Iris pigment epithelial cell (primary cell): ENCODE data around the gene FAM131A.
A peak's percentile ranks its signal among the peaks of the same experiment; 100 is the strongest.
"Not testable (repeated sequence)": the region's sequence is repeated elsewhere in the genome, so short reads cannot be mapped to it uniquely, and the experiment has no call there.

ENCODE experiments used
- DNase-seq: peaks from one replicate; pipeline ENCODE4 v3.0.0-alpha.2; 2011; ENCODE audit warnings: low read depth

The FAM131A gene

GRCh38 chr3:184317201-184317600 is 20.2 kb upstream of the FAM131A start:
- no peak for DNase-seq

DNA sequence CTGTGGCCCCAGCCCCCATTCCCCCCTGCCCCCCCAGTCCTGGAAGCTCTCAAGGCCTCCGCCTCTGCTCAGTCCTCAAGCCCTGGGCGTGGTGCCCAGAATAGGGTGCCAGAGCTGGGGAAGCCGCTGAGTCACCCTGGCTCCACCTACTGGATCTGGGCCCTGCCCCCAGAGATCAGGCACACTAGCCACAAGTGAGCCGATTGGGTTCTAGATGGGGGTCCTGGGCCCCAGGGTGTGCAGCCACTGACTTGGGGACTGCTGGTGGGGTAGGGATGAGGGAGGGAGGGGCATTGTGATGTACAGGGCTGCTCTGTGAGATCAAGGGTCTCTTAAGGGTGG is 17.3 kb upstream of the FAM131A start:
- peak; percentile 98 for DNase-seq

- no peak for DNase-seq
Measured at GRCh38 chr3:184321666-184322065, 15.7 kb upstream of the FAM131A start.

GRCh38 chr3:184322731-184323487 is 14.5 kb upstream of the FAM131A start:
- DNase-seq = no peak

- DNase-seq = no peak
Measured at GRCh38 chr3:184323696-184324095, 13.7 kb upstream of the FAM131A start.

DNA sequence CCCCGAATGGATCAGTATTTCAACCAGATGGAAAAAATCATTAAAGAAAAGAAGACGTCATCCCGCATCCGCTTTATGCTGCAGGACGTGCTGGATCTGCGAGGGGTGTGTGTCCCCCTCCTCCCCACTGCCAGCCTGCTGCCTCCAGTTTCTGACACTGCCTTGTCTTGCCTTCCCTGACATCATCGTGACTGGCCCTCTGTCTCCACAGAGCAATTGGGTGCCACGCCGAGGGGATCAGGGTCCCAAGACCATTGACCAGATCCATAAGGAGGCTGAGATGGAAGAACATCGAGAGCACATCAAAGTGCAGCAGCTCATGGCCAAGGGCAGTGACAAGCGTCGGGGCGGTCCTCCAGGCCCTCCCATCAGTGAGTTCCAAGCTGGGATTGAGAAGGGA is 12.1 kb upstream of the FAM131A start:
- DNase-seq = no peak

- DNase-seq = no peak
Measured at GRCh38 chr3:184325715-184326369, 11.6 kb upstream of the FAM131A start.

DNA sequence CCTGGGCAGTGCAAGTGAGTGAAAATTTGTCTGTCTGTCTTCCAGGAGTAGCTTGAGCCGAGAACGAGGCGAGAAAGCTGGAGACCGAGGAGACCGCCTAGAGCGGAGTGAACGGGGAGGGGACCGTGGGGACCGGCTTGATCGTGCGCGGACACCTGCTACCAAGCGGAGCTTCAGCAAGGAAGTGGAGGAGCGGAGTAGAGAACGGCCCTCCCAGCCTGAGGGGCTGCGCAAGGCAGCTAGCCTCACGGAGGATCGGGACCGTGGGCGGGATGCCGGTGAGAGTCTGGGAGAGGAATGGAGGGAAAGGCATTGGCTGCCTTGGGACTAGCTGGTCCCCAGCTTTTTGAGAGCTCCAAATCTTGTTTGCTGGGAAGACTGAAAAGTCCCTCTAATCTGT is 10.2 kb upstream of the FAM131A start:
- DNase-seq = no peak

DNA sequence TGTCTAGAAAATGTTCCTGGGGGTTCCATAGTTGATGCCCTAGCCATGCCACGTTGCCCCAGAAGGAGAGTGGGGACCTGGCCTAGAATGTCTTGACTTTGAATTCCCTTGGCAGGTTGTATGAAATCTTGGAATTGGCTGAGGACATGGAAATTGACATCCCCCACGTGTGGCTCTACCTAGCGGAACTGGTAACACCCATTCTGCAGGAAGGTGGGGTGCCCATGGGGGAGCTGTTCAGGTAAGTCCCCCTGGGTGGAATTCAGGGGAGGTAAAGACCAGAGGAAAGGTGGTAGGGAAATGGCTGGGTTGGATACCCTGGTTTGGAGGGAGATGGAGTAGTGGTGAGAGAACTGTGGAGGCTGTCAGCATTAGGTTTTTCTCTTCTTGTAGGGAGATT is 8.9 kb upstream of the FAM131A start:
- no peak for DNase-seq

DNA sequence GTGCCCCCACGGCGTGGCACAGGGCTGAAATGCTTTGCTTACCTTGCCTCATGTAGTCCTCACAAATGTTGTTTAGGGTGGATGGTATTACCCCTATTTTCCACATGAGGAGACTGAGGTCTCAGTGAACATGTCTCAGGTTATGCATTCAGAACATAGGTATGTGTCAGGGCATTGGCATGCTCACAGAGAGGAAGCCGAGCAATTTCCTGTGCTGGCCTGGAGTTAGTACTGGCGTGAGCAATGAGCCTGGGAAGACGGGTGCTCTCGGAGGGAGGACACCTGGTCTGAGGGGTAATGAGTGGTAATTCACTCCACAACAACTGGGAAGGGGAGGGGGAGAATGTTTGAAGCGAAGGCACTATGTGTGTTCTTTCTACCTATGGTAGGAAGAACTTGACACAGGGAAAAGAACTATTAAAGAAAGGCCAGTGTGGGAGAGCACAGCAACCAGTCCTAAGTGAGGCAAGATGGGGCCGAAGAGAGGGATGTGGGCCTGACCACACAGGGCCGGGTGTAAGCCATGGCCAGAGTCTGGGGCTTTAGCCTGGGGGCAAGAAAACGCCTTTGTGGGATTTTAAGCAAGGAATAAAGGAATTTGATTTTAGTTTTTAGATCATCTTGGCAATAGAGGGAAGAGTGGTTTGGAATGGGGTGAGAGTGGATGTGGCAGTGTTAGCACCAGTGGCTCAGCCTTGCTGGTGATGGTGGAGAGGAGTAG is 4.9 kb upstream of the FAM131A start:
- peak; percentile 98 for DNase-seq

GRCh38 chr3:184333190-184333589 is 4.2 kb upstream of the FAM131A start:
- no peak for DNase-seq

GRCh38 chr3:184333700-184334099 is 3.7 kb upstream of the FAM131A start:
- no peak for DNase-seq

- peak; percentile 73 for DNase-seq
Measured at GRCh38 chr3:184334470-184335158, 2.8 kb upstream of the FAM131A start.

- DNase-seq = no peak
Measured at GRCh38 chr3:184335291-184335660, 2.1 kb upstream of the FAM131A start.

DNA sequence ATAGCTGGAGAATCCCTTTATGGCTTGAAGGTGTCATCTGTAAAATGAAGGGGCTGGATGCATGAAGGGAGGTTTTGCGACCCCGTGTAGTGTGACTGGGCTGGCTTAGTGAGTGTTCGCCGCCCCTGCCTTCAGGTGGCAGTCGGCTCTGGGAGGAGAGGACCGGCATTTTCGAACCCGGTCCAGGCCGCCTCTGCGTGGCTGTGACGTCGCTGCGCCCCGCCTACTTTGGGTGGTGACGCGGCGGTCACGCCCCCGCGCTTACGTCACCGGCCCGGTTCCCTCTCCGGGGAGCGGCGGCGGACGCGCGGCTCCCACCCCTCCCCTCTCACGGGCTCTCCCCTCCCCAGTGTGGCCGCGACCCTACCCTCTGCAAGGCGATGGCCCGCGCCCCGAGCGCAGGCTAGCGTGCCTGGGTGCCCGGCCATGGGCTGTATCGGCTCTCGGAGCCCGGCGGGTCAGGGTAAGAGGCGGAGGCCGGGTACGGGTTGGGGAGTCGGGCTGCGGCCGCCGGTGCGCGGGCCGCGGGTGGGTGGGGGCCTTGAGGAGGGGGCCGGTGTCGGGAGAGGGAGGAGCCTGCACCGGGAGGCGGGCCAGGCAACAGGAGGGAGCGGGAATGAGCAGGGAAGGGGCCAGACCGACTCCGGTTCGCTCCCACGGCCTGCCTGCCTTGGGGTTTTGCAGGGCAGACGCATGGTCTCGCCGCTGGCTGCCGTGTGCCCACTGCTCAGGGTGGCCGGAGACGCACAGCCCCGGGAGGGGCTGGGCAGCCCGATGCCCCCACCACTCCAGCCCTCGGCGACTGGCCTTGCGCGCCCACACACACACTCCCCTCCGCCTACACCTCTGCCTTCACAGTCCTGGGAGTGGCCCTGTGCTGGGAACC is 1.5 kb upstream of the FAM131A start:
- peak; percentile 75 for DNase-seq

GRCh38 chr3:184336547-184337398 is 627 bp upstream of the FAM131A start:
- peak; percentile 64 for DNase-seq

DNA sequence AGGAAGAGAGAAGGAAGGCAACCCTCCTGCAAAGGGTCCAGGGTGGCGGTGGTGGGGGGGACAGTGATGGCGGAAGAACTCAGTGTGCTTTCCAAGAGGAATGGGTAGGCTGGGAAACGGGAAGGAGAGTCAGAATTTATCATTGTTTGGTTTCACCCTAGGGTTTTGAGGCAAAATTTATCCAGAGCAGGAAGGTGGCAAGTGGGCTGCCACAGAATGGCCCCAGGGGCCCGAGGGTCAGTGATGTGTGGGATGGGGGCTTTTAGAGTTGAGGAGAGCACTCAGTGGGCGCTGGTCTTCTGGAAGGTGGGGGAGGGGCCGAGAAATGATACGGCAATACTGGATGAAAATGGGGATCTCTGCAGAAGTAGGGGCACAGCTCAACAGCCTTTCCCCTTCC is 581 bp downstream of the FAM131A start:
- no peak for DNase-seq

- DNase-seq = peak; percentile 86
Measured at GRCh38 chr3:184338511-184338945, 1.1 kb downstream of the FAM131A start.

GRCh38 chr3:184339001-184339400 is 1.6 kb downstream of the FAM131A start:
- no peak for DNase-seq

GRCh38 chr3:184339451-184340135 is 2.2 kb downstream of the FAM131A start:
- not testable (repeated sequence) for DNase-seq
